ENCODE measurements around the gene DACT1.
A peak's percentile ranks its signal among the peaks of the same experiment; 100 is the strongest.

Gene DACT1

DNA sequence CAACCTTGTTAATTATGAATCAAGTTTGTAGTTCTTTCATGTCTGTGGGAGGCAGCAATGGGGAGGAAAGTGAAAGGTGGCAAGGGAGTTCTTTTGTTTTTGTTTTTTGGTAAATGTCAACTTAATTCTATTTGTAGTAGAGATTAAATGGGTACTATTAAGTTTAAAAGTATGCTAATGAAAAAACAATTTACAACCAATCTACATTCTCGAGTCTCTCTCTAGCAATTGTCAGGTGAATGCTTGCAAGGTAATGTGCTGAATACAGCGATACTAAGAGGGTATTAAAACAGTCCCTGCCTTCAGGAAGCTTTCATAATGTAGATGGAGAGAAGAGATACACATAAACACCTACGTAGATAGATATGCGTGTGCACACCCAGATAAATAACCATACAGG lies 1.6 kb upstream of the DACT1 start:
- H3K9me2 ChIP-seq (replicated peaks; ENCODE audit: insufficient read depth, low read length): no peaks in the 10 kb centered on the region
- no peaks in the 10 kb centered on the region for H3K4me1 ChIP-seq (ENCODE audit: low read length)
- no peaks in the 10 kb centered on the region for H3K9me3 ChIP-seq (replicated peaks; ENCODE audit: insufficient read depth, low read length)
- H3K4me2 ChIP-seq (ENCODE audit: low read depth, low read length): no peak overlapping the region
- no peak overlapping the region for H3K4me3 ChIP-seq (ENCODE audit: low read length)
- TF ChIP-seq EZH2phosphoT487 (IDR thresholded peaks at IDR 0.05; ENCODE audit: low read length): no peak
- TF ChIP-seq CTCF (IDR thresholded peaks at IDR 0.05; ENCODE audit: low read length): no peak
- TF ChIP-seq EZH2 (optimal IDR thresholded peaks at IDR 0.05; ENCODE audit: low read depth, low read length): no peak
- no peaks in the 10 kb centered on the region for H3K36me3 ChIP-seq (replicated peaks; ENCODE audit: insufficient read depth, low read length)
- no peak overlapping the region for H3K27ac ChIP-seq (ENCODE audit: low read length)
- no peaks in the 10 kb centered on the region for H3K79me2 ChIP-seq (ENCODE audit: low read length)
- no peaks in the 10 kb centered on the region for H4K20me1 ChIP-seq (ENCODE audit: insufficient read depth, low read length)
- no peak overlapping the region for H3K9ac ChIP-seq (ENCODE audit: low read length)
- DNase-seq: no peak
- no peaks in the 10 kb centered on the region for H3F3A ChIP-seq (ENCODE audit: insufficient read depth, low read length)
- no peak overlapping the region for H2AFZ ChIP-seq (ENCODE audit: low read length)
- no peaks in the 10 kb centered on the region for H3K27me3 ChIP-seq (replicated peaks; ENCODE audit: insufficient read depth, low read length)

DNA sequence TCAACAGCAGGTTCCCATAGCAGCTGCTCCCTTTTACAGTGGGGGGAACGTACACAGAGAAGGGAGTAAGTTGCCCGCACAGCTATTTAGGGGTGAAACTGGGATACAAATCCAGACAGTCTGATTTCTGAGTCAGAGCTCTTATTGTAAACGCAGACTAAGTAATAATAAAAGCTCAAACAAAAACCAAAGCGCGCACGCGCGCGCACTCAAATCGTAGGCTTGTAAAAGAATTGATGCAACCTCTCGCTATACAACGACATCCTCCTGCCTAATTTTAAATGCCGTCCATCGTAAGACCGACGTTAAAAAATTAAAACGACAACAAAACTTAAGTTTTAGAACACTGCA lies 747 bp upstream of the DACT1 start:
- DNase-seq: no peak
- Histone ChIP-seq H2AFZ (ENCODE audit: low read length) (no peak overlapping the region), H3K9ac (ENCODE audit: low read length) (no peak overlapping the region)

GRCh38 chr14:58638231-58639197 lies 752 bp downstream of the DACT1 start:
- no peaks in the 10 kb centered on the region for H4K20me1 ChIP-seq (ENCODE audit: insufficient read depth, low read length)
- peak overlapping the region; percentile 70 for H3K4me2 ChIP-seq (ENCODE audit: low read depth, low read length)
- H3K9me2 ChIP-seq (replicated peaks; ENCODE audit: insufficient read depth, low read length): no peaks in the 10 kb centered on the region
- peak overlapping the region; percentile 35; the same call in 1 of the 2 replicates for H2AFZ ChIP-seq (ENCODE audit: low read length)
- peak overlapping the region; percentile 48 for H3K4me3 ChIP-seq (ENCODE audit: low read length)
- H3K27me3 ChIP-seq (replicated peaks; ENCODE audit: insufficient read depth, low read length): no peaks in the 10 kb centered on the region
- no peaks in the 10 kb centered on the region for H3K9me3 ChIP-seq (replicated peaks; ENCODE audit: insufficient read depth, low read length)
- H3K79me2 ChIP-seq (ENCODE audit: low read length): no peaks in the 10 kb centered on the region
- TF ChIP-seq EZH2phosphoT487 (IDR thresholded peaks at IDR 0.05; ENCODE audit: low read length): no peak
- no peak for TF ChIP-seq EZH2 (optimal IDR thresholded peaks at IDR 0.05; ENCODE audit: low read depth, low read length)
- no peak for TF ChIP-seq CTCF (IDR thresholded peaks at IDR 0.05; ENCODE audit: low read length)
- H3K4me1 ChIP-seq (ENCODE audit: low read length): no peaks in the 10 kb centered on the region
- no peak overlapping the region for H3K9ac ChIP-seq (ENCODE audit: low read length)
- no peak for DNase-seq
- no peaks in the 10 kb centered on the region for H3K36me3 ChIP-seq (replicated peaks; ENCODE audit: insufficient read depth, low read length)
- no peak overlapping the region for H3K27ac ChIP-seq (ENCODE audit: low read length)
- H3F3A ChIP-seq (ENCODE audit: insufficient read depth, low read length): no peaks in the 10 kb centered on the region

More for the DNA sequence above, 747 bp upstream of the DACT1 start:
- Histone ChIP-seq H3K9me2 (replicated peaks; ENCODE audit: insufficient read depth, low read length) (no peaks in the 10 kb centered on the region), H3K27me3 (replicated peaks; ENCODE audit: insufficient read depth, low read length) (no peaks in the 10 kb centered on the region), H4K20me1 (ENCODE audit: insufficient read depth, low read length) (no peaks in the 10 kb centered on the region), H3K4me3 (ENCODE audit: low read length) (peak overlapping the region; percentile 37; the same call in 1 of the 2 replicates), H3F3A (ENCODE audit: insufficient read depth, low read length) (no peaks in the 10 kb centered on the region), H3K9me3 (replicated peaks; ENCODE audit: insufficient read depth, low read length) (no peaks in the 10 kb centered on the region), H3K36me3 (replicated peaks; ENCODE audit: insufficient read depth, low read length) (no peaks in the 10 kb centered on the region), H3K27ac (ENCODE audit: low read length) (no peak overlapping the region), H3K4me2 (ENCODE audit: low read depth, low read length) (peak overlapping the region; percentile 50; the same call in 1 of the 2 replicates), H3K79me2 (ENCODE audit: low read length) (no peaks in the 10 kb centered on the region), H3K4me1 (ENCODE audit: low read length) (no peaks in the 10 kb centered on the region)
- no peak for TF ChIP-seq CTCF (IDR thresholded peaks at IDR 0.05; ENCODE audit: low read length)
- no peak for TF ChIP-seq EZH2 (optimal IDR thresholded peaks at IDR 0.05; ENCODE audit: low read depth, low read length)
